T-helper 2 cell treated with Interferon-gamma antibody and Interleukin-4, amounts not matched to agents 100 ng/mL and 5 ng/mL, for 36 hours (primary cell): ENCODE data around the gene RHOG. TPM values are rescaled to one million over a fixed set of nuclear protein-coding genes. Genes with fewer than 3 reads are reported as not detected.

Experiments
- intact Hi-C: fragments of 100-400 bp; cut with micrococcal nuclease; formaldehyde crosslinking; loops from one replicate; pipeline ENCODE4 v1.15.1; 2023
- total RNA-seq: library from RNA; stranded (reverse); gene quantifications from 2 replicates; pipeline ENCODE4 v1.2.3, GENCODE V29; 2022

The RHOG gene
- total RNA-seq, 1 donor from 2014 or later = 150 TPM

DNA sequence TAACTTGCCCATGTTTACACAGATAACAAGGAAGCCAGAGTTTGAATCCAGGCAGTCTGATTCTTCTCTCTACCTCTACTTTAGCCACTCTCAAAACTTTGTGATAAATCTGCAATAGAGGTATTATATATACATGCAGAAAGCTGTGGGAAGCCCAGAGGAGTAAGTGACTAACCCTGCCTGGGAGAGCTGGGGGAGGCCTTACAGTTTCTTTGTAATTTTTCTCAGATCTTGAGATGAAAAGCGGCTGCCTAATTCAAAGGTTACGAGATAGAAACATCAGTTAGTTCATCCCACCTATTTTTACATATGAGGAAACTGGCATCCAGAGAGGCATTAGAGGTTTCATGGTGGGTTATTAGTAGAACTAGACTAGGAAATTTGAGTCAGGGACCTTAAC, 19.6 kb upstream of the RHOG start:
- intact Hi-C loops = loop anchor here (2.0 kb wide), 1 partner anchor 18 kb away; no protein-coding TSS in a partner anchor

DNA sequence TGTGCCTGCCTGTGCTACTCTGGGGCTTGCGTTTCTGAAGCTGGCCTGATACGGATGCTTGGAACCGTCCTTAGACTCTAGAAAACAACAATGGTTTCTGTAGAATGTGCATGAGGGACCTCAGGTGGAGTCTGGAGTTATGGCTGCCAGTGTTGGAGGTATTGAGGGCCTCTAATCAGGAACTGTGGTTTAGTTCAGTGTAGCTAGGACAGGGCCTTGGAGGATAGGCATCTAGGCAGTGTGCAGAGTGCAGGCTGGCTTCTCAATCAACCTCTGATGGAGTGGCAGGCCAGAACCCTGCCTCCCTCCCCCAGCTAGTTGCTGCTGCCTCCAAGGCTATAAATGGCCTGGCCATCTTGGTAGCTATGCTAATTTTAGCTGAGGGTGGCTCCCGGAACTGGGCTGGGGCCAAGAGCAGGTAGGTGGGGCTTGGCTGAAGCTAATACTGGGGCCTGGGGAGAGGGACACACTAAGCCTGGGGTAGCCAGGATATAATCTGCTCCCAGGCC, 18.7 kb upstream of the RHOG start:
- intact Hi-C loops = loop anchor here (5.0 kb wide), 1 partner anchor 533 kb away; the partner anchor contains the start of gene TRIM21

DNA sequence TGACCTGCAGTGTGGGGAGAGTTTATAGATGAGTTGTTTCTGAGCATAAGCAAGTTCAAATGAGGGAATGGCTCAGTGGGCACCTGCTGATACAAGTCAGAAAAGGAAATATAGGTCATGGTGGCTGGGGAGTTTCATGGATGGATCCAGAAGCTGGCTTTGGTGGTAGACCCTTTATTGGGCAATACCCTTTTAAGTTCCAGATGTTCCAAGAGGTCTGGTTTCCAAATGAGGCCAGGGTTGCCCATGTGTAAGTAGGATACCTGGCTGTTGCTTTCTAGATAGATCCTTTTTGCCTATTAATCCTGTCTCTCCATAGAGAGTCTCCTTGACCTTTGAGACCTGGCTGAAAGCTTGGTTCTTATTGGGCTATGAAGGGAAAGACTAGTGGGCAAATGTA, 16.9 kb upstream of the RHOG start:
- intact Hi-C loops = loop anchor here (5.0 kb wide), 1 partner anchor 535 kb away; the partner anchor contains the start of gene TRIM21

DNA sequence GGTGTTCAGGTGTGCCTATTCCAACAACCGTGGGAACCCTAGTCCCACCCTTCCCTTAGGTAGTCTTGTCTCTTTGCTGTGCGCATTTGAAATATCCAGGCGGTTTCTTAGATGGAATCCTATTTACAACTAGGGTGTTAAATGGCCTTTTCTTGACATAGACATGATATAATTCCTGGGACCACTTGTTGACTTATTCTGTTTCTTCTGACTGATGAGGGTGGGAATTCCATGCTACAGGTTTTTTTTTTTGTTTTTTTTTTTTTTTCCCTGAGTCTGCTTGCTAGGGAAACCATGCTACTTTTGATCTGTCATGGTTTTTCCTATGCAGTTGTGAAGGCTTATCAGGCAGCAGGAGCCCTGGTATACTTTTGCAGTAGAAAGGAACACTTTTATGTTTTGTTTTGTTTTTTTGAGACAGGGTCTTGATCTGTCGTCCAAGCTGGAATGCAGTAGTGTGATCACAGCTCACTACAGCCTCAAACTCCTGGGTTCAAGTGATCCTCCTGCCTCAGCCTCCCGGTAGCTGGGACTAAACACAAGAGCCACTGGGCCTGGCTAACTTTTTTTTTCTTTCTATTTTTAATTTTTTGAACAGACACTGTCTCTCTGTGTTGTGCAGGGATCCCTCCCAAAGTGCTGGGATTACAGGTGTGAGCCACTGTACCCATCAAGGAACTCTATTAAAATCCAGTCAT, 16.2 kb upstream of the RHOG start:
- intact Hi-C loops = loop anchor here (5.0 kb wide), 1 partner anchor 535 kb away; the partner anchor contains the start of gene TRIM21

DNA sequence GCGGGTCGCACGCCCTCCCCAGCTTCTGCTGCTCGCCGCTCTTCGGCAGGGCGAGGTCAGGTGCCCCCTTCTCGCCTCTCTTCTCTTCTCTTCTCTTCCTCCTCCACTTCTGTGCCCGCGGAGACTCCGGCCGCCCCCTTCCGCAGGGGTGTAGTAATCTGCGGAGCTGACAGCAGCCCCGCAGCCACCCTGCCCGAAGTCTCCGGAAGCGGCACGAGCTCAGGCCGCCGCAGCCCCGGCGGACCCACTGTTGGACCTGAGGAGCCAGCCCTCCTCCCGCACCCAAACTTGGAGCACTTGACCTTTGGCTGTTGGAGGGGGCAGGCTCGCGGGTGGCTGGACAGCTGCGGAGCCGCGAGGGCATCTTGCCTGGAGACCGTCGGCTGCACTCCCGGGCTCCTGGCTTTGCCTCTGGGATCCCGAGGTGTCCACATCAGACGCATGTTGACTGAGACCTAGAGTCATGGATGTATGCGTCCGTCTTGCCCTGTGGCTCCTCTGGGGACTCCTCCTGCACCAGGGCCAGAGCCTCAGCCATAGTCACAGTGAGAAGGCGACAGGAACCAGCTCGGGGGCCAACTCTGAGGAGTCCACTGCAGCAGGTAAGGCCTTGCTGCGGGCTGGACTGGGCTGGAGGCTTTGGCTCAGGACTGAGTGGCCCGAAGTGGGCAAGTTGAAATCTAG, 15.2 kb upstream of the RHOG start:
- intact Hi-C loops = loop anchor here (1.0 to 5.0 kb wide), 3 partner anchors 87 to 536 kb away; partner anchors contain the start of genes RRM1 and TRIM21

DNA sequence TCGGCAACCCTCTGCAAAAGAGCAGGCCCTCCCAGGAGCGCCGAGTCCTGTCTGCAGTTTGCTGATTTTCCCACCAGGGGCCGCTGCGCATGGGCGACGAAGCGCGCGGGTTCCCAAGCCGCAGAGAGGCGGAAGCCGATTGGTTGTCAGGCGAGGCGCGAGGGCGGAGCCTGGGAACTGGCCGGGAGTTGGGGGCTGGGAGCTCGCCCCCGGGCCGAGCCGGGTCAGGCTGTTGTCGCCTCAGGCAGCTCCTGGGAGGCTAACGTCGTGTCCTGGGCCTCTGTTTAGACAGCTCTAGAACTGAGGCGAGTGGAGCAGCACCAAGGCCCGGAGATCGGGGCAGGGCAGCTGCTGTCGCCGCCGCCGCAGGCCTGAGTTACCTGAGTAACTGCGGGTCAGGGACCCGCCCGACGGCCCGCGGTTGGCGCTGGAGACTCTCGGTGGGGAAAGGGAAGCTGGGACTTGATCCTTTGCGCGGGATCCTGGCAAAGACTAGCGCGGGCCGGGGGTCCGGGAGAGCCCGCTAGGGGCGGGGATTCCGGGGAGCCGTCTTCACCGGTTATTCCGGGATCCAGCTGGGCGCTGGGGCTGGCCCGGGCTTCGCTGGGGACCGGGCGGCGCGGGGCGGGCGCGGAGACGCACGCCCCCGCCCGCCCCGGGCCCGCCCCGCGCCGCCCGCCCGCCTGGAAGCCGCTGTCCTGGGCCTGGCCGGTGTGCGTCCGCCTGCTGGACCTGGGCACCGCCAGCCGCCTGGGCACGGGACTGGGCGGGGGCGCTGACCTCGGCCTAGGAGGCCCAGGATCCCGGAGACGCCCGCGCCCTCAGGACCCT, 14.4 kb upstream of the RHOG start, which contains the start of gene STIM1:
Gene STIM1 (plus strand): TSS at position 688 of the 831 bp plus-strand sequence. CDS start 607 bp downstream, outside the sequence.
- intact Hi-C loops = loop anchor here (1.0 to 5.0 kb wide), 5 partner anchors 14 to 537 kb away; partner anchors contain the start of genes RRM1 and TRIM21

DNA sequence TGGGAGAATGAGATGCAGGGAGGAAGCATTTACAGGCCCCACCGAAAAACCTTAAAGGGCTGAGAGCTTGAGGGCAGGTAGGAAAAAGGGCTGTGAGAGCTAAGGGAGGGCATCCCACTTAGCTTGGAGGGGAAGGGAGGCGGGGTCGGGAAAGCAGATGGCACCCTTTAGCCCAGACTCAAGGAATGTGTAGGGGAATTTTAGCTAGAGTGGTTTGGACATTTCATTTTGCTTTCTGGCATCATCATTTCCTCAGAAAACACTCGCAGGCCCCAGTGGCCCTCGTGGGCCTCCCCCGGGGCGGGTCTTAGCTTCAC, 13.9 kb upstream of the RHOG start:
- intact Hi-C loops = loop anchor here (1.0 to 2.0 kb wide), 3 partner anchors 13 to 218 kb away; no protein-coding TSS in a partner anchor

DNA sequence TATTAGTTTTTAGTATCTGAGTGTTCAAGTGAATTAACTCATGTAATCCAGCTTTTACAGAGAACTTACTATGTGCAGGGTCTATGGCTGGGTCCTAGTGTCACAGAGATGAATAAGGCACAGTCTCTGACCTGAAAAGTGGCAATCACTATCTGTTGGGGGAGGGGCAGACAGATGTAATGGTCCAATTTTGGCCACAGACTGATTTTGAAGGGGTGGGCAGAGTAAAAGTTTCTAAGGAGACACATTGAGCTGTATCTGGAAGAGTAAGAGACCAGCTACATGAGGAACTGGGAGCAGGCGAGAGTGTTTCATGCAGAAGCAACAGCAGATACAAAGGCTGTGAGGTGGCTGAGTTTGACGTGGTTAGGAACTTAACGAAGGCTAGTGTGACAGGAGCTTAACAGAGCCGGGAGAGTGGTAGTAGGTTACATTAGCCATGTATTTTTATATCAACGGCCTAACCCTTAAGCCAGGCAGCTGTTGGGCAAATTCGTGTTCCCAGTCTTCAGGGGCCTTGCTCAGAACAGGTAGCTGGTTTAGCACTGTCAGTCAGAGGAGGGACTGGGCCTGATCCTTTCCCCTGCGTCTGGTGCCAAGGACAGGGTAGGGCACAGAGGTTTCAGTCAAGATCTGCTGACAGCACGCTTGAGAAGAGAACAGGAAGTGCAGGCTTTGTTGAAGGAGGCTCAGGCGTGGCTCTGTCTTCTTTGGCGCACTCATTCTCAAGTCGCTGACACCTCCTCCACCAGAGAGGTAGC, 13.3 kb upstream of the RHOG start:
- intact Hi-C loops = loop anchor here (1.0 to 2.0 kb wide), 3 partner anchors 13 to 218 kb away; no protein-coding TSS in a partner anchor

DNA sequence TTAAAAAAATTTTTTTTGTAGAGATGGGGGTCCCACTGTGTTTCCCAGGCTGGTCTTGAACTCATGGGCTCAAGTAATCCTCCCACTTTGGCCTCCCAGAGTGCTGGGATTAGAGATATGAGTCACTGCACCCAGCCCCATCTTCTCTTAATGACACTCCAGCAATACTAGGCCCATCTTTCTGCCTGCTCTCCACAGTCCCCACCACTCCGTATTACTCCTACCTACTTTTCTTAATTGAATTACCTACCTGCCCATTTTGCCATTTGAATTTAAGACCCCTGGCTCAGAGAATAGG, 12.7 kb upstream of the RHOG start:
- intact Hi-C loops = no loop called here

DNA sequence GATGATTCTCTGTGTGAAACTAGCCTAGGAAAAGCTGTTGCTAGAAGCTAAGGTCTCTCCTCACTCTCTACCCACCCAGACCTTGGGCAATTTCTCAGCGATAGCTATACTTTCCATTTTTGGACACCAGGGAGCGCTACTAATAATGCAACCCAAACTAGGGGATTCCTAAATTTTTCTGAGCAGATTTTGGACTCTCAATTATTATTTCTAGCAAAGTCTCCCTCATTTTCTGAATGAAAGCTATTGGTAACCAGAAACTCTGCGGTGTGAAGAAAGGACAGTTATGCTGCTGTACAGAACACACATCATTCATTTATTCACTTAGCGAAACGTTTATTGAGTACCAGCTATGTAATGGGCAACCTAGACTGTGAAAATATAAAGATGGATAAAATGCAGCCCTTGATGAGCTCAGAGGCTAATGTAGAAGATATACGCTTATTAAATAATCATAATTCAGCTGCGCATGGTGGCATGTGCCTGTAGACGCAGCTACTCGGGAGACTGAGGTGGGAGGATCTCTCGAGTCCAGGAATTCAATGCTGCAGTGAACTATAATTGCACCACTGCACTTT, 8.6 kb upstream of the RHOG start:
- intact Hi-C loops = loop anchor here (1.0 kb wide), 1 partner anchor 223 kb away; no protein-coding TSS in a partner anchor

DNA sequence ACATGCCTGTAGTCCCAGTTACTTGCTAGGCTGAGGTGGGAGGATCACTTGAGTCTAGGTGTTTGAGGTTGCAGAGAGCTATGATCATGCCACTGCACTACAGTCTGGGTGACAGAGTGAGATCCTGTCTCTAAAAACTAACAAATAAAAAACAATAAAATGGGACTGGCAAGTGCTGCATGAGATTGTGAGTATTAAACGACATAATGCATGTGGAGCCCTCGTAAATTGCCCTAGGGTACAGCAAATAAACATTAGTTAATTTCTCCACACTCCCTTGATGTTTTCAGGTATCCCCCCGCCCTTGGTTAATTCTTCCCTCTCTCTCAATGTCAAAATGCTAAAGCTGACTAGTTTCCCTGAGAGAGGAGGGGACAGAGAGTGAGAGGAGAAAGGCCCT, 4.9 kb upstream of the RHOG start:
- intact Hi-C loops = no loop called here

DNA sequence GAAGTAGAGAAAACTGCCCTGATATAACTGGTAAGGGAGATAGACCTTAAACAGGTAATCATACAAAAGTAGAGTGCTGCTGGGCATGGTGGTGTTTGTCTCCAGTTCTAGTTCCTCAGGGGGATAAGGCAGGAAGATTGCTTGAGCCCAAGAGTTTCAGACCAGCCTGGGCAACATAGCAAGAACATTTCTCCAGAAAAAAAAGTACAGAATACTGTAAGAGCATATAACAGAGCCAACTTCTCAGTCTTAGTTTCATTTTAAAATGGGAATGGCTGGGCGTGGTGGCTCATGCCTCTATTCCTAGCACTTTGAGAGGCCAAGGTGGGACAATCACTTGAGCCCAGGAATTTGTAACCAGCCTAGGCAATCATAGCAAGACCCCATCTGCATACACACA, 4.5 kb upstream of the RHOG start:
- intact Hi-C loops = no loop called here

DNA sequence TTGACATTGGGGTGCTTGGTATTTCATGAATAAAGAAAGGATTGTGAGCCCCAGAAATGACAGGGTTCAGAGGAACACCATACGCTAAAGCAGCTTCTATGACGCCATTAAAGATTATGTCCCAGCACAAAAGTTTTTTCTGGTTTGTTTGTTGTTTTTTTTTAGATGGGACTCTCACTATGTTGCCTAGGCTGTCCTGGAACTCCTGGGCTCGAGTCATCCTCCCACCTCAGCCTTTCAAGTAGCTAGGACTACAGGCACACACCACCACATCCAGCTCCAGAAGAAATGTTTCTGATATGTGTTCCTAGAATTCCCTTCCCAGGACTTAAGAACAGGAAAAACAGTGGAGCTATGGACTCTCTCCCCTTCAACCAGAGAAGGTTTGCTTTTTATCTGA, 2.6 kb upstream of the RHOG start:
- intact Hi-C loops = no loop called here

DNA sequence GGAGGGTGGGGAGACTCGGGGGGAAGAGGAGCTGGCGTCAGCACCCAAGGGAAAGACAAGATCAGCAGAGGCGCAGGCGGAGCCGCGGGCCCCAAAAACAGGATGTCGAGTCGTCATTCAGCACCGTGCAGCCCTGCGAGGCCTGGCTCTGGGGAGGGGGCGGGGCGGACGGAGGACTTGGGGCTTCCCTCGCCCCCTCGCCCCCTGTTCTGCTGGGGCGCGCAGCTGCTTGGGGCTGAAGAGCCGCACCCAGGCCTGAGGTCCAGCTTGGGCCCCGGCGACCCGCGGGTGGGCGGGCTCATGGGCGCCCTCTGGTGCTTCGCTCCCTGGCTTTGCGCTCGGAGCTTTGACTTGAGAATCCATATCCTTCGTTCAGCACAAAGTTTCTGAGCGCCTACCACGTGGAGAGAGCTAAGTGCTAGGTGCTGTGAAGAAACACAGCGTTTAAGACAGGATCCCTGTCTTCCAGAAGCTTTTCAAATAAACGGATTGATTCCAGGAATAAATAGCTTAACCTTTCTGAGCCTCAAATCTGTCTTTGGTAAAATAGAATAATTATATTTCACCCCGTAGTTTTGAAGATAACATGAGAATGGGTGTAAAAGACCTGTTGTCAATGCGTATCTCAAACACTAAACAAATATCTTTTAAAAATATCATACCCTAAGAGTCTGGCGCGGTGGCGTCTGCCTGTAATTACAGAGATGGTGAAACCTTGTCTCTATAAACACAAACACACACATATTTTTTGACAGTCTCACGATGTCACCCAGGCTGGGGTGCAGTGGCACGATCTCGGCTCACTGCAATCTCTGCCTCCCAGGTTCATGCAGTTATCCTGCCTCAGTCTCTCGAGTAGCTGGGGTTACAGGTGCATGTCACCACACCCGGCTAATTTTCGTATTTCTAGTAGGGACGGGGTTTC, 929 bp upstream of the RHOG start:
- intact Hi-C loops = loop anchor here (1.0 kb wide), 4 partner anchors 13 to 253 kb away; partner anchors contain the start of genes NUP98 and RRM1

DNA sequence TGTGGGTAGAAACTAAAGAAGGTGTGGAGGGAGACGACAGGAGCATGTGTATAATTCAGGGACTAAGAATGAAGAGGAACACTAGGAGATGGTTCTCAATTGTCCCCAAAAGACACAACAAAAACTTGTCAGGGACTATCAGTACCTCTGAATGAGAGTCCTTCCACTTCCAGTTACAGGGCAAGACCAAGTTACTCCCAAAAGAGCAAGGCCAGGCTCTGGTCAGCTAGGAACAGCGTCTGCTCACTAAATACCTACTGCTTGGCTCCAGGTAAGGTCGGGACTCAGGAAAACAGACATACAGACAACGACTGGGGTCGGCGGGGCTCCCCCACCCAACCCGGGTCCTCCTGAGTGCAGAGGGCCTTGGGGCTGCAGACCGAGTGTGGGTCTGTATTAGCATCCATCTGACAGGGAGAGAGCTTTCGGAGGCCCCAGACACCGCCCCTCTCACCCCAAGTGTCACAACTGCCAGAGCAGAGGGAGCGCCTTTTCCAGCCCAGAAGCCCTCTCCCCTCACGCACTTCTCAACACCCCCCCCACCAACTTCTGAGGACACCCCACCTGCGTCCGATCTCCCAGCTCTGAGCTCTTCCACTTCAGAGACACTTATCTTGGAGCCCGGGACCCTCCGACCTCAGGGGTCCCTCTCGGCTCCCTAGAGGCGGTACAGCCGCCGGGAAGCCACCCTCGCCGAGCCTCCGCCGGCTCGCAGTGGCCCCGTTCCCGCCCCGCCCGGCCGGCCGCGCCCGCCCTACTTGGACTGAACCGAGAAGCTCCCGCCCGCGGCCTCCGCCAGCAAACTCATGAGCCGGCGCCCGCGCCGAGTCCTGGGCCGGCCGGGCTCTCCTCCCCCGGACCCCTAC, 522 bp downstream of the RHOG start:
- intact Hi-C loops = no loop called here

DNA sequence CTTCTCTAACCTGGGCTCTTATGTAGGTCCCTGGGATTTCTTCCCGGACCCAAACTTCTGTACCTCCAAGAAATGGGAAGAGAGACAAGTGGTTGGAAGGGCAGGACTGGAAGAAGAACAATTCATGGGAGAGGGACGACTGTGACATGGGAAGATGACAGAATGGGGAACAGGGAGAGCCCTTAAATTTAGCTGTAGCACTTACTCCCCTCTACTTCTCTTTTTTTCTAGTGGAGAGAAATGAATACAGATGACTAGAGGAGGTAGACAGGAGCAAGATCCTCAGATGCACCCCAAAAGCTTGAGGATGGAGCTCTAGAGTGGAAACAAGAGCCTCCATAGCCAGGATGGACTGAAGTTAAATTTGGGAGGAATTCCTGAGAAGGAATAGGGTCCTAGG, 2.3 kb downstream of the RHOG start:
- intact Hi-C loops = no loop called here

DNA sequence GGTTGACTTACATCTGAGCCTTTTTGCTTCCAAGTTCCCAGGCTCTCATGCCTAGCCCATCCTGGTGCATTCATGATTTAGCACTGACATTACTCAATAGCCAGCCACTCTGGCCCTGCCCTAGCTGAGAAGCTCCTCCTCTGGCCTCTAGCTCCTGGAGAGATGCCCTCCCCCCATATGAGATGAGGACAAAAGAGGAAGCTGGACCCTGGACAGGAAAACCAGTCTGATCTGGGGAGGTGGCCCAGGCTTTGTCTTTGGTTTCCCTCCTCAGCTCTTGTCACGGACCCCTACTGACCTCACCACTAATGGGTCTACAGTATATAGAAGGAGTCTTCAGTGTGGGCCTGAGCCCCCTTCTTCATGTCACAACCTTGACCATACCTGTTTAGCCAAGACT, 3.0 kb downstream of the RHOG start:
- intact Hi-C loops = no loop called here

DNA sequence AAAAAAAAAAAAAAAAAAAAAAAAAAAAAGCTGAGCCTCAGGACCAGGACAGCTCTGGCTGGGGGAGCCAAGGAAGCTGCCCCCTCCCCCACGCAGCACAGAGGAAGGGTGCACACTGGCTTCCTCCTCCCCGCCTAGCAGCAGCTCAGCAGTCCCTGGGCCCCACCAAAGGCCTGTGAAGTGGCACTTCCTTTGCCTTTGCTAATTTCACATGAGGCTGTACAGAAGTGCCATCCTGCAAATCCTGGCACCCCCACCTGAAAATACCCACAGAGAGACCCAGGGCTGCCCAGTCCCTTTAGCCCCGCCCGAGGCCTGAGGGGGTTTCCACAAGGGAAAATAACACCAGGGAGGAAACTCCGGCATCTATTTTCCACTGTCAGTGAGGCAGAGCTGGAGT, 3.9 kb downstream of the RHOG start:
- intact Hi-C loops = no loop called here
